Omental fat pad (tissue), 4 donors: ENCODE data around the gene MPEG1. TPM values are rescaled to one million over a fixed set of nuclear protein-coding genes. Genes with fewer than 3 reads are reported as not detected.

Experiments
- ATAC-seq: fragments of 150-250 bp; one replicate; pipeline ENCODE4 v1.9.1; 2016; ENCODE audit warnings: mild to moderate bottlenecking, moderate library complexity; ENCODE audit not compliant: low FRiP score
- DNase-seq: peaks from one replicate; pipeline ENCODE4 v3.0.0-alpha.2; 2019; ENCODE audit warnings: low spot score
- CTCF ChIP-seq, 3 donors: fragments of 450-650 bp; IDR thresholded peaks; one replicate each; pipeline ENCODE4 v1.5.1; 2016 to 2017; ENCODE audit warnings: antibody characterized with exemption in 3 of 3, mild to moderate bottlenecking in 3 of 3, moderate library complexity in 2 of 3
- total RNA-seq, 4 donors: library from RNA; depleted of rRNA; stranded (reverse); fragments of >200 nt; gene quantifications; one replicate each; pipeline ENCODE4 v1.1.0, GENCODE V29; 2016

Gene MPEG1
- total RNA-seq, 4 donors from 2014 or later, result 41.7 to 51.1 (median 47.5) TPM

- DNase-seq (no peak), ATAC-seq (no peak)
- no peak for TF ChIP-seq CTCF (IDR thresholded peaks at IDR 0.05)
Measured at GRCh38 chr11:59218893-59219292, 6.2 kb upstream of the MPEG1 start.

- ATAC-seq (no peak), DNase-seq (no peak)
- no peak for TF ChIP-seq CTCF (IDR thresholded peaks at IDR 0.05)
Measured at GRCh38 chr11:59218319-59218718, 5.6 kb upstream of the MPEG1 start.

GRCh38 chr11:59216641-59217564 lies 4.2 kb upstream of the MPEG1 start:
- ATAC-seq, result no peak
- no peak for TF ChIP-seq CTCF (IDR thresholded peaks at IDR 0.05)
- DNase-seq, result no peak

- DNase-seq (no peak), ATAC-seq (no peak)
- no peak for TF ChIP-seq CTCF (IDR thresholded peaks at IDR 0.05)
Measured at GRCh38 chr11:59214141-59214893, 1.6 kb upstream of the MPEG1 start.

GRCh38 chr11:59212222-59212621 lies 505 bp downstream of the MPEG1 start:
- ATAC-seq (no peak), DNase-seq (no peak)
- TF ChIP-seq CTCF (IDR thresholded peaks at IDR 0.05), result no peak

- TF ChIP-seq CTCF (IDR thresholded peaks at IDR 0.05), result no peak
- ATAC-seq (no peak), DNase-seq (no peak)
Measured at GRCh38 chr11:59208956-59209355, 3.8 kb downstream of the MPEG1 start.
